Activated T-cell treated with anti-CD3 and anti-CD28 coated beads for 1 hour (primary cell): ENCODE data around the gene IVL.

Experiments
- DNase-seq: peaks from one replicate; pipeline ENCODE4 v3.0.0-alpha.2; 2020; ENCODE audit warnings: low read depth

IVL gene

GRCh38 chr1:152946651-152947256 is 38.4 kb downstream of the IVL start, which contains the start of gene SPRR5:
Gene SPRR5, plus strand, starts transcription at chr1:152947206. Its CDS starts 1,349 bp downstream, at chr1:152948555.
- no peak for DNase-seq

GRCh38 chr1:152951711-152952110 is 43.4 kb downstream of the IVL start:
- no peak for DNase-seq

- no peak for DNase-seq
These were observed 45.4 kb downstream of the IVL start for GRCh38 chr1:152953761-152954160.

GRCh38 chr1:152954436-152954835 is 46.1 kb downstream of the IVL start:
- no peak for DNase-seq

GRCh38 chr1:152957561-152957960 is 49.2 kb downstream of the IVL start:
- no peak for DNase-seq

- no peak for DNase-seq
These were observed 50.9 kb downstream of the IVL start for GRCh38 chr1:152959273-152959672.

- no peak for DNase-seq
These were observed 51.6 kb downstream of the IVL start for GRCh38 chr1:152959801-152960451.

GRCh38 chr1:152960452-152961044 is 52.2 kb downstream of the IVL start:
- no peak for DNase-seq
